Subcutaneous adipose tissue (tissue), 4 donors: ENCODE data around the gene PDGFD. TPM values are rescaled to one million over a fixed set of nuclear protein-coding genes. Genes with fewer than 3 reads are reported as not detected.

ENCODE experiments used
- CTCF ChIP-seq: fragments of 450-650 bp; IDR thresholded peaks from one replicate; pipeline ENCODE4 v1.5.1; 2016; ENCODE audit warnings: low read depth, mild to moderate bottlenecking, control low read depth, antibody characterized with exemption, moderate library complexity
- total RNA-seq, 4 donors: library from RNA; depleted of rRNA; stranded (reverse); fragments of >200 nt; gene quantifications; one replicate each; pipeline ENCODE4 v1.1.0, GENCODE V29; 2016

Gene PDGFD
- total RNA-seq, 4 donors from 2014 or later = 19.4 to 77.7 (median 44.9) TPM

GRCh38 chr11:104127828-104128227 lies 36.1 kb downstream of the PDGFD start:
- no peak for TF ChIP-seq CTCF

GRCh38 chr11:104126464-104126863 lies 37.5 kb downstream of the PDGFD start:
- no peak for TF ChIP-seq CTCF

GRCh38 chr11:104124979-104125378 lies 39.0 kb downstream of the PDGFD start:
- TF ChIP-seq CTCF = no peak

GRCh38 chr11:104122836-104123235 lies 41.1 kb downstream of the PDGFD start:
- TF ChIP-seq CTCF = no peak

GRCh38 chr11:104122011-104122635 lies 41.8 kb downstream of the PDGFD start:
- TF ChIP-seq CTCF = no peak

- TF ChIP-seq CTCF = no peak
These were observed 43.3 kb downstream of the PDGFD start for GRCh38 chr11:104120493-104121137.

- TF ChIP-seq CTCF = no peak
These were observed 45.7 kb downstream of the PDGFD start for GRCh38 chr11:104118105-104118744.
